SU-DHL-6 (cell line): ENCODE results near the gene FAM168B.

Experiments used
- EZH2phosphoT487 ChIP-seq: fragments of 200-600 bp; sonication (generic), shearing (Covaris generic); conservative IDR thresholded peaks from 2 replicates; pipeline ENCODE4 v1.6.1; 2018; ENCODE audit warnings: mild to moderate bottlenecking, antibody characterized with exemption, low read length, moderate library complexity, mixed read lengths
- TF ChIP-seq, protein P1 (sequence below): fragments of 200-600 bp; sonication (generic); IDR thresholded peaks from one replicate; pipeline ENCODE4 v1.5.1; 2017; ENCODE audit warnings: antibody characterized with exemption, mild to moderate bottlenecking, low read length, moderate library complexity; ENCODE audit not compliant: insufficient read depth, poor library complexity, severe bottlenecking

DNA sequence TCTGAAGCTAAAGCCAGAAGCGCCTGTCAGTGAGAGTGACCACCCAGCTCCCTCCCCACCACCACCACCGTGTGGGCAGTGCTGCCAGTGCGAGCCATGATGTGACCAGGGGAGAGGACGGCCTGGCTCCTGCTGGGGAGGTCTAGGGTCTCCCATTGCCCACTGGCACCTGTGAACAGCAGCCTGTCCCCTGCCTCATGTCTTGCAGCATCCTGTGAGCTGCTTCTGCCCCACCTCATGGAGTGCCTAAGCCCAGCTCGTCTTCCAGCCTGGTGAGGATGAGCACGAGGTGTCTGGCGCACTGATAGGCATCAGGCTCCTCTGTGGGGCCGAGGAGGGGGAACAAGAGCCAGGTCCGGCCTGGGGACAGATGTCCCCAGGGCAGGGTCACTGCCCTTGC is 61.4 kb downstream of the FAM168B start:
- TF ChIP-seq, protein P1, sequence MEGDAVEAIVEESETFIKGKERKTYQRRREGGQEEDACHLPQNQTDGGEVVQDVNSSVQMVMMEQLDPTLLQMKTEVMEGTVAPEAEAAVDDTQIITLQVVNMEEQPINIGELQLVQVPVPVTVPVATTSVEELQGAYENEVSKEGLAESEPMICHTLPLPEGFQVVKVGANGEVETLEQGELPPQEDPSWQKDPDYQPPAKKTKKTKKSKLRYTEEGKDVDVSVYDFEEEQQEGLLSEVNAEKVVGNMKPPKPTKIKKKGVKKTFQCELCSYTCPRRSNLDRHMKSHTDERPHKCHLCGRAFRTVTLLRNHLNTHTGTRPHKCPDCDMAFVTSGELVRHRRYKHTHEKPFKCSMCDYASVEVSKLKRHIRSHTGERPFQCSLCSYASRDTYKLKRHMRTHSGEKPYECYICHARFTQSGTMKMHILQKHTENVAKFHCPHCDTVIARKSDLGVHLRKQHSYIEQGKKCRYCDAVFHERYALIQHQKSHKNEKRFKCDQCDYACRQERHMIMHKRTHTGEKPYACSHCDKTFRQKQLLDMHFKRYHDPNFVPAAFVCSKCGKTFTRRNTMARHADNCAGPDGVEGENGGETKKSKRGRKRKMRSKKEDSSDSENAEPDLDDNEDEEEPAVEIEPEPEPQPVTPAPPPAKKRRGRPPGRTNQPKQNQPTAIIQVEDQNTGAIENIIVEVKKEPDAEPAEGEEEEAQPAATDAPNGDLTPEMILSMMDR, result no peak
- TF ChIP-seq EZH2phosphoT487, result no peak
